CD4-positive, alpha-beta T cell treated with Interleukin-17A for 1 hour (primary cell): ENCODE data around the gene YTHDF2.

ENCODE experiments used
- DNase-seq: peaks from one replicate; pipeline ENCODE4 v3.0.0-alpha.2; 2020

Gene YTHDF2

GRCh38 chr1:28803662-28804061, 66.9 kb downstream of the YTHDF2 start:
- no peak for DNase-seq

- no peak for DNase-seq
Observed at GRCh38 chr1:28804071-28804470, 67.3 kb downstream of the YTHDF2 start.

GRCh38 chr1:28807046-28807445, 70.3 kb downstream of the YTHDF2 start:
- no peak for DNase-seq

- no peak for DNase-seq
Observed at GRCh38 chr1:28807986-28808385, 71.2 kb downstream of the YTHDF2 start.

- no peak for DNase-seq
Observed at GRCh38 chr1:28811369-28811765, 74.6 kb downstream of the YTHDF2 start.

GRCh38 chr1:28811766-28812668, 75.3 kb downstream of the YTHDF2 start, which contains the start of gene OPRD1:
OPRD1 (plus strand) TSS chr1:28812170; CDS start chr1:28812384, 214 bp downstream.
- no peak for DNase-seq

GRCh38 chr1:28812669-28813468, 76.1 kb downstream of the YTHDF2 start:
- no peak for DNase-seq

GRCh38 chr1:28813931-28814465, 77.3 kb downstream of the YTHDF2 start:
- DNase-seq: no peak

- no peak for DNase-seq
Observed at GRCh38 chr1:28815533-28816185, 78.9 kb downstream of the YTHDF2 start.

- no peak for DNase-seq
Observed at GRCh38 chr1:28817133-28817532, 80.4 kb downstream of the YTHDF2 start.

- DNase-seq: no peak
Observed at GRCh38 chr1:28819020-28819419, 82.3 kb downstream of the YTHDF2 start.
